ENCODE measurements around the gene RPGR. TPM values are rescaled to one million over a fixed set of nuclear protein-coding genes. Genes with fewer than 3 reads are reported as not detected.

Gene RPGR
- total RNA-seq, 1 experiment from 2014 or later: not detected

GRCh38 chrX:38375891-38376290, 48.6 kb upstream of the RPGR start:
- Histone ChIP-seq H3K27me3 (ENCODE audit: insufficient read depth, low read depth) (no peaks in the 10 kb centered on the region), H3K4me2 (no peak overlapping the region), H3K9me2 (ENCODE audit: insufficient read depth) (no peaks in the 10 kb centered on the region), H3K36me3 (ENCODE audit: low read depth) (no peaks in the 10 kb centered on the region), H3K4me1 (replicated peaks; ENCODE audit: insufficient read depth) (no peaks in the 10 kb centered on the region), H3K27ac (no peak overlapping the region), H2AFZ (no peak overlapping the region), H4K20me1 (ENCODE audit: insufficient read depth) (no peaks in the 10 kb centered on the region), H3F3A (ENCODE audit: insufficient read depth, low read depth) (no peaks in the 10 kb centered on the region), H3K4me3 (no peak overlapping the region), H3K9me3 (ENCODE audit: insufficient read depth, low read depth) (no peaks in the 10 kb centered on the region), H3K79me2 (ENCODE audit: low read depth) (no peaks in the 10 kb centered on the region)
- ChIA-PET POLR2A (ENCODE audit: unreplicated experiment) (no interaction called here), CTCF (no interaction called here)
- intact Hi-C loops (cut with micrococcal nuclease; ENCODE audit: unreplicated experiment): no loop called here
- TF ChIP-seq CTCF (conservative IDR thresholded peaks at IDR 0.05): no peak
- no peak for TF ChIP-seq EZH2 (IDR thresholded peaks at IDR 0.05; ENCODE audit: low read depth)
- DNase-seq: no peak
- BruUV-seq (replicated peaks): no TSS peak

- BruUV-seq (replicated peaks): no TSS peak
Measured at GRCh38 chrX:38374431-38374830, 47.1 kb upstream of the RPGR start.

GRCh38 chrX:38371641-38372040, 44.3 kb upstream of the RPGR start:
- BruUV-seq (replicated peaks): no TSS peak
- Histone ChIP-seq H3K9me2 (ENCODE audit: insufficient read depth) (no peaks in the 10 kb centered on the region), H3K27me3 (ENCODE audit: insufficient read depth, low read depth) (no peaks in the 10 kb centered on the region), H3K27ac (no peak overlapping the region), H3K79me2 (ENCODE audit: low read depth) (no peaks in the 10 kb centered on the region), H3K9me3 (ENCODE audit: insufficient read depth, low read depth) (no peaks in the 10 kb centered on the region), H3K4me1 (replicated peaks; ENCODE audit: insufficient read depth) (no peaks in the 10 kb centered on the region), H2AFZ (no peak overlapping the region), H3K4me2 (no peak overlapping the region), H4K20me1 (ENCODE audit: insufficient read depth) (no peaks in the 10 kb centered on the region), H3K4me3 (no peak overlapping the region), H3F3A (ENCODE audit: insufficient read depth, low read depth) (no peaks in the 10 kb centered on the region), H3K36me3 (ENCODE audit: low read depth) (no peaks in the 10 kb centered on the region)
- DNase-seq: no peak
- TF ChIP-seq CTCF (conservative IDR thresholded peaks at IDR 0.05): no peak
- no peak for TF ChIP-seq EZH2 (IDR thresholded peaks at IDR 0.05; ENCODE audit: low read depth)
- POLR2A ChIA-PET (ENCODE audit: unreplicated experiment): no interaction called here
- intact Hi-C loops (cut with micrococcal nuclease; ENCODE audit: unreplicated experiment): no loop called here
- CTCF ChIA-PET: no interaction called here

More at GRCh38 chrX:38374431-38374830, 47.1 kb upstream of the RPGR start:
- Histone ChIP-seq H3K36me3 (ENCODE audit: low read depth) (no peaks in the 10 kb centered on the region), H3K4me3 (no peak overlapping the region), H3K4me2 (no peak overlapping the region), H3K9me2 (ENCODE audit: insufficient read depth) (no peaks in the 10 kb centered on the region), H3K27ac (no peak overlapping the region), H2AFZ (no peak overlapping the region), H3K27me3 (ENCODE audit: insufficient read depth, low read depth) (no peaks in the 10 kb centered on the region), H4K20me1 (ENCODE audit: insufficient read depth) (no peaks in the 10 kb centered on the region), H3K79me2 (ENCODE audit: low read depth) (no peaks in the 10 kb centered on the region), H3K9me3 (ENCODE audit: insufficient read depth, low read depth) (no peaks in the 10 kb centered on the region), H3F3A (ENCODE audit: insufficient read depth, low read depth) (no peaks in the 10 kb centered on the region), H3K4me1 (replicated peaks; ENCODE audit: insufficient read depth) (no peaks in the 10 kb centered on the region)
- no peak for TF ChIP-seq CTCF (conservative IDR thresholded peaks at IDR 0.05)
- no peak for TF ChIP-seq EZH2 (IDR thresholded peaks at IDR 0.05; ENCODE audit: low read depth)
- DNase-seq: no peak
- POLR2A ChIA-PET (ENCODE audit: unreplicated experiment): no interaction called here
- CTCF ChIA-PET: no interaction called here
- intact Hi-C loops (cut with micrococcal nuclease; ENCODE audit: unreplicated experiment): no loop called here
